Esophagus squamous epithelium (tissue), 5 donors: ENCODE results near the gene OR4F15. TPM values are rescaled to one million over a fixed set of nuclear protein-coding genes. Genes with fewer than 3 reads are reported as not detected.
"Not testable (repeated sequence)": the region's sequence is repeated elsewhere in the genome, so short reads cannot be mapped to it uniquely, and the experiment has no call there.

Experiments
- DNase-seq: peaks from one replicate; lab custom pipeline; 2025; lab: John Stamatoyannopoulos, UW
- H3K27ac ChIP-seq, 4 donors: fragments of 200-600 bp; sonication (generic); one replicate each; pipeline ENCODE4 v1.5.1; 2016 to 2019; ENCODE audit warnings: mild to moderate bottlenecking in 1 of 4
- H3K27me3 ChIP-seq, 4 donors: fragments of 200-600 bp; sonication (generic); 1 replicate in 3 of 4; 2 replicates in 1 of 4; pipeline versions ENCODE4 v1.5.1 to v1.6.0; 2017 to 2021; ENCODE audit warnings: antibody characterized with exemption in 1 of 4
- H3K36me3 ChIP-seq, 3 donors: fragments of 200-600 bp; sonication (generic); one replicate each; pipeline ENCODE4 v1.5.1; 2016 to 2019
- H3K4me1 ChIP-seq, 3 donors: fragments of 200-600 bp; sonication (generic); one replicate each; pipeline ENCODE4 v1.5.1; 2017 to 2019
- H3K4me3 ChIP-seq, 4 donors: fragments of 200-600 bp; sonication (generic); 1 replicate in 3 of 4; 2 replicates in 1 of 4; pipeline ENCODE4 v1.5.1; 2016 to 2019; ENCODE audit warnings: mild to moderate bottlenecking in 2 of 4, moderate library complexity in 1 of 4
- H3K9me3 ChIP-seq, 3 donors: fragments of 200-600 bp; sonication (generic); one replicate each; pipeline ENCODE4 v1.5.1; 2016 to 2019
- POLR2A ChIP-seq, 4 donors: fragments of 450-650 bp; IDR thresholded peaks; one replicate each; pipeline ENCODE4 v1.6.1; 2017; ENCODE audit warnings: antibody characterized with exemption in 4 of 4, mild to moderate bottlenecking in 4 of 4, moderate library complexity in 3 of 4
- WGBS, 2 donors: methylation state at CpG; one replicate each; pipeline ENCODE4 v1.1.5; 2018; 5-methylcytosine and 5-hydroxymethylcytosine counted together
- intact Hi-C: fragments of 100-400 bp; cut with DNase I; formaldehyde crosslinking; loops from one replicate; pipeline ENCODE4 v1.15.0; 2022
- total RNA-seq, 4 donors: library from RNA; depleted of rRNA; stranded (reverse); fragments of >200 nt; gene quantifications; one replicate each; pipeline ENCODE4 v1.1.0, GENCODE V29; 2016
- TF ChIP-seq, protein P1 (sequence below), 6 experiments: fragments of 450-650 bp in 4 of 6; fragments of 200-600 bp in 2 of 6; sonication (generic) in 2 of 6; IDR thresholded peaks; one replicate each; pipeline ENCODE4 v1.5.1; 2016 to 2019; ENCODE audit warnings: antibody characterized with exemption in 6 of 6, mild to moderate bottlenecking in 4 of 6, moderate library complexity in 4 of 6
- donor health status: DM: yes; HTN: yes; CAD: no.

Gene OR4F15
- total RNA-seq, 4 donors from 2014 or later = 0.19 TPM; not detected in 3

DNA sequence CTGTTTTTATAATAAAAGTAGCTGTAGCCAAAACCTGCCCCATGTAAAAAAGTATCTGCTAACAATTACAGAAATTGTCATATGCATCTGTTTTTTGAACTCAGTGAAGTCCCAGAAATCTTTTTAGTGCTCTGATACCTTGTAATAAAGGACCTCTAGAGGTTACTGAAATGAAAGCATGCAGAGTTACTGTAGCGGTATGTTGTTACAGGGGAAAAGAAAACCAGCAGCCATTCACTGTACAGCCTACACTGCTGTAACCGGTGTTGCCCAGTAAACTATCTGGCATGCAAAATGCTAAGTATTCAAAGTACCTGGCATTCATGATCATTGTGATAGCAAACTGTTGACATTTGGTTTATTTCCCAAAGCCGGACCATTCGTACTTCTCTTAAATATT lies 21.3 kb upstream of the OR4F15 start:
- 40 to 65% methylated on average over 1 to 2 of the region's 4 CpGs for WGBS, 2 donors
- DNase-seq, H3K9me3 ChIP-seq, H3K27ac ChIP-seq, intact Hi-C loops, H3K4me1 ChIP-seq, H3K4me3 ChIP-seq, H3K36me3 ChIP-seq, H3K27me3 ChIP-seq: not testable (repeated sequence)

DNA sequence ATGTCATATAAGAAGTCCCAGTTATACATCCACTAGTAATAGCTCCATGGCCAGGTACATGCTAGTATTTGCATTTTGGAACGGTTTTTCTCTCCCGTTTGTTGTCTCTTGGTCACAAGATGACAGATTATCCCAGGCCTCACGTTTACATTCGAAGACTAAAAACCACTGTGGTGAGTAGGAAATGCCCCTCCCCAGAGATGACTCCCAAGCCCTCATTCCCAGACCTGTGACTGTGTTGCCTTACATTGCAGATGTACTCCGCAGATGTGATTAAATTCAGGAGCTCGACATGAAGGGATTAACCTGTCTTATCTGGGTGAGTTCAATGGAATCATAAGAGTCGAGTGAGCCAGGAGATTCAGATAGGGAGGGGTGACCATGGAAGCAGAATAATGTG lies 18.0 kb upstream of the OR4F15 start:
- H3K27me3 ChIP-seq, H3K27ac ChIP-seq, H3K4me1 ChIP-seq, DNase-seq, intact Hi-C loops, H3K36me3 ChIP-seq, H3K9me3 ChIP-seq, H3K4me3 ChIP-seq: not testable (repeated sequence)
- 59 to 61% methylated on average over 7 of the region's 7 CpGs for WGBS, 2 donors

DNA sequence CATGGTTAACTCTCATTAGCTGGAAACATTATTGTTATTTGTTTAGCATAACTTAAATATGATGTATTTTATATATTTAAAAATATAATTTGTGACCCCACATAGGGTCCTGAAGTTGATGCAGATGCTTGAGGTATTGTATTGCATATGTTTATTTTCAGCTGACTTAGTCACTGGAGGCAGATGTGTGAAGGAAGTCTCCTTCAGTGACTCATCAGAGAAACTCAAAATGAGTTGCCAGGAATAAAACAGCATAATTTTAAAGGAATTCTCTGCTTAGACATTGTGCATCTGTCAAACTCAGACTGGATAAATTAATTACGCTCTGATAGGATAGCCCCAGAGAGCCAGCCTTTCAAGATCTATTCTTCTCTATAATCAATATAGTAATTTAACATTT lies 16.5 kb upstream of the OR4F15 start:
- H3K4me1 ChIP-seq = no peaks in the 10 kb centered on the region
- H3K9me3 ChIP-seq = no peaks in the 10 kb centered on the region
- 58 to 67% methylated on average over 1 of the region's 1 CpG for WGBS, 2 donors
- DNase-seq = no peak
- no peaks in the 10 kb centered on the region for H3K27me3 ChIP-seq
- no peak overlapping the region for H3K4me3 ChIP-seq
- TF ChIP-seq, protein P1, sequence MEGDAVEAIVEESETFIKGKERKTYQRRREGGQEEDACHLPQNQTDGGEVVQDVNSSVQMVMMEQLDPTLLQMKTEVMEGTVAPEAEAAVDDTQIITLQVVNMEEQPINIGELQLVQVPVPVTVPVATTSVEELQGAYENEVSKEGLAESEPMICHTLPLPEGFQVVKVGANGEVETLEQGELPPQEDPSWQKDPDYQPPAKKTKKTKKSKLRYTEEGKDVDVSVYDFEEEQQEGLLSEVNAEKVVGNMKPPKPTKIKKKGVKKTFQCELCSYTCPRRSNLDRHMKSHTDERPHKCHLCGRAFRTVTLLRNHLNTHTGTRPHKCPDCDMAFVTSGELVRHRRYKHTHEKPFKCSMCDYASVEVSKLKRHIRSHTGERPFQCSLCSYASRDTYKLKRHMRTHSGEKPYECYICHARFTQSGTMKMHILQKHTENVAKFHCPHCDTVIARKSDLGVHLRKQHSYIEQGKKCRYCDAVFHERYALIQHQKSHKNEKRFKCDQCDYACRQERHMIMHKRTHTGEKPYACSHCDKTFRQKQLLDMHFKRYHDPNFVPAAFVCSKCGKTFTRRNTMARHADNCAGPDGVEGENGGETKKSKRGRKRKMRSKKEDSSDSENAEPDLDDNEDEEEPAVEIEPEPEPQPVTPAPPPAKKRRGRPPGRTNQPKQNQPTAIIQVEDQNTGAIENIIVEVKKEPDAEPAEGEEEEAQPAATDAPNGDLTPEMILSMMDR (IDR thresholded peaks at IDR 0.05) = no peak
- no peak for TF ChIP-seq POLR2A (IDR thresholded peaks at IDR 0.05)
- H3K36me3 ChIP-seq = no peaks in the 10 kb centered on the region
- intact Hi-C loops = no loop called here
- no peak overlapping the region for H3K27ac ChIP-seq

DNA sequence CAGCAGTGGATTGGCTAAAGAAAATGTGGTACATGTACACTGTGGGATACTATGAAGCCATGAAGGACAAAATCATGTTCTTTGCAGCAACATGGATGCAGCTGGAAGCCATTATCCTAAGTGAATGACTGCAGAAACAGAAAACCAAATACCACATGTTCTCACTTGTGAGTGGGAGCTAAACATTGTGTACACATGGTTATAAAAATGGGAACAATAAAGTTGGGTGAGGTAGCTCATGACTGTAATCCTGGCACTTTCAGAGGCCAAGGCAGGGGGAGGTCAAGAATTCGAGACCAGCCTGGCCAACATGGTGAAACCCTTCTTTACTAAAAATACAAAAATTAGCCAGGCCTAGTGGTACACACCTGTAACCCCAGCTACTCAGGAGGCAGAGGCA lies 12.3 kb upstream of the OR4F15 start:
- intact Hi-C loops = no loop called here
- no peak for DNase-seq
- TF ChIP-seq, protein P1 (IDR thresholded peaks at IDR 0.05) = no peak
- no peak for TF ChIP-seq POLR2A (IDR thresholded peaks at IDR 0.05)
- Histone ChIP-seq H3K4me3 (no peak overlapping the region), H3K36me3 (no peaks in the 10 kb centered on the region), H3K4me1 (no peaks in the 10 kb centered on the region), H3K27me3 (peaks cover 0 to 3% (median 0%) of the 10 kb centered on the region in 4 donors), H3K27ac (no peak overlapping the region), H3K9me3 (no peaks in the 10 kb centered on the region)
- WGBS, 2 donors = 20 to 31% methylated on average over 1 of the region's 1 CpG

DNA sequence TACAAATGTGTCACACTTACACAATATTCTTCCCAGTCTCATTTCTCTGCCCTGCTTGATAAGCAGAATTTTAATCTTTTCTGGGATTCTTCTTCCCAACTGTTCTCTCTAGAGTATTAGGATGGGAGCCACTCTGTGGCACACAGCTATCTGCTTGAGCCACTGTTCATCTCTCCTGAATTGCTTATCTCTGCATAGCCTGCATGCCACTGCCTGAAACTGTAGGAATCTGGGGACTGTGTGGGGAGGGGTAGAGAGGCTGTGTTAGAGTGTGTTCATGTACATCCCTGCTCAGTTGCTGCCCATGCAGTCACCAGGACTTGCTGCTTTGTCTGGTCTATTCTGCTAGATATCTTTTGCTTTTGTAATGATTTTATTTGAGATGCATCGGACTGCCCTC lies 11.0 kb upstream of the OR4F15 start:
- 75 to 86% methylated on average over 1 of the region's 1 CpG for WGBS, 2 donors
- no peak for DNase-seq
- TF ChIP-seq, protein P1 (IDR thresholded peaks at IDR 0.05) = no peak
- TF ChIP-seq POLR2A (IDR thresholded peaks at IDR 0.05) = no peak
- H3K27me3 ChIP-seq = peaks cover 0 to 3% (median 0%) of the 10 kb centered on the region in 4 donors
- no peaks in the 10 kb centered on the region for H3K4me1 ChIP-seq
- H3K27ac ChIP-seq = no peak overlapping the region
- H3K4me3 ChIP-seq = no peak overlapping the region
- no peaks in the 10 kb centered on the region for H3K9me3 ChIP-seq
- intact Hi-C loops = no loop called here
- no peaks in the 10 kb centered on the region for H3K36me3 ChIP-seq

DNA sequence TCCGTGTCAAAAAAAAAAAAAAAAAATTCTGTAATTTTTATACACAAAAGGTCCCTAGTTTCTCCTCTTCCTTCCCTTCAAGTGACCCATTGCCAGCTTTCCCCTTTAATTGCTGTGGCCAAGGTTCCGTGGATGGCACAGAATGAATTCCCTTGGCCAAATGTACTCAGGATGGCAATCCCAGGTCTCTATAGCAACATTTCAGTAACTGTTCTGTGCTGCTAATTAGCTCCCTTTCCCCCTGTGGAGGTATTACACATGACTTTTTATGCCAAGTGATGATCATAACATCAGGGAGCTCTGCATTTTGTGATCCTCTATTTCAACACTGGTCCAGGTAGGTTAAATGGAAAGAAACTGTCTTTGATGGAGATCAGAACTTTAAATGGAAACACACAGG lies 8.8 kb upstream of the OR4F15 start, which contains the start of gene OR4F6:
OR4F6 (plus strand) TSS at position 301 of the 400 bp plus-strand sequence. CDS start 2,211 bp downstream, outside the sequence.
- Histone ChIP-seq H3K27ac (no peak within 1 kb of the TSS), H3K27me3 (peaks cover 0 to 7% (median 0%) of the 10 kb centered on the region in 4 donors), H3K4me1 (no peaks in the 10 kb centered on the region), H3K4me3 (no peak within 1 kb of the TSS), H3K36me3 (no peaks in the 10 kb centered on the region), H3K9me3 (no peaks in the 10 kb centered on the region)
- no peak for DNase-seq
- no peak for TF ChIP-seq POLR2A (IDR thresholded peaks at IDR 0.05)
- TF ChIP-seq, protein P1 (IDR thresholded peaks at IDR 0.05) = no peak
- 76 to 85% methylated on average over 2 of the region's 2 CpGs for WGBS, 2 donors
- intact Hi-C loops = no loop called here
